ENCODE measurements around the gene PTPRM.

The PTPRM gene

GRCh38 chr18:7566567-7567473 is at the start of gene PTPRM:
PTPRM (plus strand) TSS chr18:7567316; CDS start chr18:7567819, 503 bp downstream.
- DNase-seq, result peak; percentile 52

- DNase-seq, result no peak
Measured at GRCh38 chr18:7517852-7518251, 49.3 kb upstream of the PTPRM start.

GRCh38 chr18:7520200-7520785 is 46.8 kb upstream of the PTPRM start:
- no peak for DNase-seq

GRCh38 chr18:7521226-7521856 is 45.8 kb upstream of the PTPRM start:
- DNase-seq, result no peak

- DNase-seq, result no peak
Measured at GRCh38 chr18:7523772-7524171, 43.3 kb upstream of the PTPRM start.

GRCh38 chr18:7524786-7525185 is 42.3 kb upstream of the PTPRM start:
- no peak for DNase-seq

GRCh38 chr18:7532942-7533341 is 34.2 kb upstream of the PTPRM start:
- DNase-seq, result no peak

GRCh38 chr18:7535436-7536205 is 31.5 kb upstream of the PTPRM start:
- no peak for DNase-seq

GRCh38 chr18:7537145-7537544 is 30.0 kb upstream of the PTPRM start:
- no peak for DNase-seq

- no peak for DNase-seq
Measured at GRCh38 chr18:7541835-7542234, 25.3 kb upstream of the PTPRM start.

GRCh38 chr18:7544686-7545085 is 22.4 kb upstream of the PTPRM start:
- no peak for DNase-seq

- DNase-seq, result no peak
Measured at GRCh38 chr18:7545734-7546133, 21.4 kb upstream of the PTPRM start.

- no peak for DNase-seq
Measured at GRCh38 chr18:7548221-7548620, 18.9 kb upstream of the PTPRM start.

- DNase-seq, result no peak
Measured at GRCh38 chr18:7548721-7549120, 18.4 kb upstream of the PTPRM start.

- no peak for DNase-seq
Measured at GRCh38 chr18:7557973-7558372, 9.1 kb upstream of the PTPRM start.

GRCh38 chr18:7558769-7559168 is 8.3 kb upstream of the PTPRM start:
- DNase-seq, result no peak

GRCh38 chr18:7559709-7560319 is 7.3 kb upstream of the PTPRM start:
- DNase-seq, result no peak

GRCh38 chr18:7561909-7562460 is 5.1 kb upstream of the PTPRM start:
- DNase-seq, result no peak

GRCh38 chr18:7562491-7562890 is 4.6 kb upstream of the PTPRM start:
- DNase-seq, result no peak

- DNase-seq, result no peak
Measured at GRCh38 chr18:7565677-7566076, 1.4 kb upstream of the PTPRM start.

GRCh38 chr18:7566244-7566566 is 911 bp upstream of the PTPRM start:
- DNase-seq, result no peak

Data from CD4-positive, alpha-beta T cell treated with Interleukin-10 for 1 hour (primary cell).